Stimulated activated CD4-positive, alpha-beta T cell treated with anti-CD3 and anti-CD28 coated beads, Interleukin-1b, Interleukin-23, amount 100 ng/mL, for 1 hour (primary cell): ENCODE measurements around the gene NOXA1.
"Not testable (repeated sequence)": the region's sequence is repeated elsewhere in the genome, so short reads cannot be mapped to it uniquely, and the experiment has no call there.

Source experiments
- DNase-seq, 2 donors: peaks; one replicate each; pipeline ENCODE4 v3.0.0-alpha.2; 2020; ENCODE audit warnings: low read depth in 2 of 2

NOXA1 gene

GRCh38 chr9:137406085-137406760 lies 17.0 kb upstream of the NOXA1 start:
- DNase-seq = no peak

GRCh38 chr9:137406876-137407589 lies 16.2 kb upstream of the NOXA1 start:
- peak; percentile 30 to 45 for DNase-seq

- DNase-seq = no peak
Observed at GRCh38 chr9:137407590-137408300, 15.4 kb upstream of the NOXA1 start.

GRCh38 chr9:137408651-137409405 lies 14.4 kb upstream of the NOXA1 start:
- no peak for DNase-seq

- no peak for DNase-seq
Observed at GRCh38 chr9:137409515-137409914, 13.7 kb upstream of the NOXA1 start.

GRCh38 chr9:137410236-137410890 lies 12.8 kb upstream of the NOXA1 start:
- DNase-seq = not testable (repeated sequence)

- DNase-seq = no peak
Observed at GRCh38 chr9:137410891-137411249, 12.3 kb upstream of the NOXA1 start.

GRCh38 chr9:137411260-137411644 lies 11.9 kb upstream of the NOXA1 start:
- no peak for DNase-seq

GRCh38 chr9:137411645-137412380 lies 11.4 kb upstream of the NOXA1 start:
- DNase-seq = no peak

- no peak for DNase-seq
Observed at GRCh38 chr9:137412431-137412830, 10.8 kb upstream of the NOXA1 start.

- DNase-seq = no peak
Observed at GRCh38 chr9:137415451-137415850, 7.7 kb upstream of the NOXA1 start.

- no peak for DNase-seq
Observed at GRCh38 chr9:137416006-137416562, 7.1 kb upstream of the NOXA1 start.

GRCh38 chr9:137416563-137417151 lies 6.5 kb upstream of the NOXA1 start:
- DNase-seq = no peak

- DNase-seq = no peak
Observed at GRCh38 chr9:137417161-137418021, 5.8 kb upstream of the NOXA1 start.

GRCh38 chr9:137421838-137422603 lies 1.2 kb upstream of the NOXA1 start:
- DNase-seq = no peak

GRCh38 chr9:137423514-137424291 lies 510 bp downstream of the NOXA1 start:
- no peak for DNase-seq

GRCh38 chr9:137426018-137426681 lies 3.0 kb downstream of the NOXA1 start:
- DNase-seq = no peak
